Left hindlimb (tissue), 1 donor: ENCODE results near the gene FAHD1.

Experiments
- DNase-seq: peaks from one replicate; pipeline ENCODE4 v3.0.0-alpha.2; 2018

FAHD1 gene

GRCh38 chr16:1826691-1827573 is at the start of gene FAHD1, which contains the start of gene HAGH:
Gene FAHD1, plus strand, starts transcription at chr16:1827206. Its CDS starts 33 bp downstream, at chr16:1827239.
Gene HAGH, minus strand, starts transcription at chr16:1826825. Its CDS starts 38 bp downstream, at chr16:1826787.
- peak; percentile 96 for DNase-seq

- peak; percentile 34 for DNase-seq
Observed at GRCh38 chr16:1777375-1778199, 49.4 kb upstream of the FAHD1 start.

- no peak for DNase-seq
Observed at GRCh38 chr16:1778200-1779179, 48.5 kb upstream of the FAHD1 start.

- no peak for DNase-seq
Observed at GRCh38 chr16:1779234-1779701, 47.7 kb upstream of the FAHD1 start.

GRCh38 chr16:1779741-1780676 is 47.0 kb upstream of the FAHD1 start:
- peak; percentile 41 for DNase-seq

- DNase-seq: no peak
Observed at GRCh38 chr16:1780677-1781072, 46.3 kb upstream of the FAHD1 start.

GRCh38 chr16:1781254-1781653 is 45.8 kb upstream of the FAHD1 start:
- no peak for DNase-seq

GRCh38 chr16:1781758-1782407 is 45.1 kb upstream of the FAHD1 start:
- DNase-seq: peak; percentile 34

GRCh38 chr16:1782408-1783264 is 44.4 kb upstream of the FAHD1 start, which contains the start of the genes NUBP2 and SPSB3:
Gene NUBP2, plus strand, starts transcription at chr16:1782960. Its CDS starts 61 bp downstream, at chr16:1783021.
Gene SPSB3, minus strand, starts transcription at chr16:1782571. Its CDS starts 1,088 bp downstream, at chr16:1781483.
- peak; percentile 100 for DNase-seq

GRCh38 chr16:1784977-1785845 is 41.8 kb upstream of the FAHD1 start:
- no peak for DNase-seq

GRCh38 chr16:1785846-1786170 is 41.2 kb upstream of the FAHD1 start:
- no peak for DNase-seq

- no peak for DNase-seq
Observed at GRCh38 chr16:1786242-1787055, 40.6 kb upstream of the FAHD1 start.

- no peak for DNase-seq
Observed at GRCh38 chr16:1787056-1787321, 40.0 kb upstream of the FAHD1 start.

- no peak for DNase-seq
Observed at GRCh38 chr16:1787322-1788094, 39.5 kb upstream of the FAHD1 start.

GRCh38 chr16:1788095-1788707 is 38.8 kb upstream of the FAHD1 start:
- DNase-seq: no peak

GRCh38 chr16:1788708-1789100 is 38.3 kb upstream of the FAHD1 start:
- DNase-seq: no peak

- DNase-seq: no peak
Observed at GRCh38 chr16:1789643-1790045, 37.4 kb upstream of the FAHD1 start.
